Thyroid gland (tissue), 4 donors: ENCODE data around the gene DTX2.

Source experiments
- POLR2A ChIP-seq, 2 donors: fragments of 450-650 bp; IDR thresholded peaks; one replicate each; pipeline ENCODE4 v1.6.1; 2017; ENCODE audit warnings: antibody characterized with exemption in 2 of 2, mild to moderate bottlenecking in 2 of 2, moderate library complexity in 1 of 2
- TF ChIP-seq, protein P1 (sequence below), 6 experiments: fragments of 200-600 bp in 3 of 6; fragments of 450-650 bp in 3 of 6; sonication (generic) in 3 of 6; IDR thresholded peaks; one replicate each; pipeline ENCODE4 v1.5.1; 2016 to 2019; ENCODE audit warnings: antibody characterized with exemption in 6 of 6, mild to moderate bottlenecking in 2 of 6, inconsistent platforms in 1 of 6, moderate library complexity in 1 of 6

GRCh38 chr7:76428868-76429805, 32.4 kb upstream of the DTX2 start:
- no peak for TF ChIP-seq POLR2A (IDR thresholded peaks at IDR 0.05)
- TF ChIP-seq, protein P1, sequence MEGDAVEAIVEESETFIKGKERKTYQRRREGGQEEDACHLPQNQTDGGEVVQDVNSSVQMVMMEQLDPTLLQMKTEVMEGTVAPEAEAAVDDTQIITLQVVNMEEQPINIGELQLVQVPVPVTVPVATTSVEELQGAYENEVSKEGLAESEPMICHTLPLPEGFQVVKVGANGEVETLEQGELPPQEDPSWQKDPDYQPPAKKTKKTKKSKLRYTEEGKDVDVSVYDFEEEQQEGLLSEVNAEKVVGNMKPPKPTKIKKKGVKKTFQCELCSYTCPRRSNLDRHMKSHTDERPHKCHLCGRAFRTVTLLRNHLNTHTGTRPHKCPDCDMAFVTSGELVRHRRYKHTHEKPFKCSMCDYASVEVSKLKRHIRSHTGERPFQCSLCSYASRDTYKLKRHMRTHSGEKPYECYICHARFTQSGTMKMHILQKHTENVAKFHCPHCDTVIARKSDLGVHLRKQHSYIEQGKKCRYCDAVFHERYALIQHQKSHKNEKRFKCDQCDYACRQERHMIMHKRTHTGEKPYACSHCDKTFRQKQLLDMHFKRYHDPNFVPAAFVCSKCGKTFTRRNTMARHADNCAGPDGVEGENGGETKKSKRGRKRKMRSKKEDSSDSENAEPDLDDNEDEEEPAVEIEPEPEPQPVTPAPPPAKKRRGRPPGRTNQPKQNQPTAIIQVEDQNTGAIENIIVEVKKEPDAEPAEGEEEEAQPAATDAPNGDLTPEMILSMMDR (IDR thresholded peaks at IDR 0.05), result no peak
